Measurements from ENCODE around the gene SCGB1C2.

SCGB1C2 gene

GRCh38 chr17:173166-173911, 36.0 kb downstream of the SCGB1C2 start:
- DNase-seq, result no peak

- no peak for DNase-seq
Measured at GRCh38 chr17:177155-177554, 39.8 kb downstream of the SCGB1C2 start.

GRCh38 chr17:177762-178161, 40.4 kb downstream of the SCGB1C2 start:
- no peak for DNase-seq

- DNase-seq, result no peak
Measured at GRCh38 chr17:178292-179065, 41.1 kb downstream of the SCGB1C2 start.

GRCh38 chr17:179066-179432, 41.7 kb downstream of the SCGB1C2 start:
- peak; percentile 26 for DNase-seq

- no peak for DNase-seq
Measured at GRCh38 chr17:179781-180380, 42.5 kb downstream of the SCGB1C2 start.

- no peak for DNase-seq
Measured at GRCh38 chr17:180381-181244, 43.2 kb downstream of the SCGB1C2 start.

- peak; percentile 46 for DNase-seq
Measured at GRCh38 chr17:181245-182049, 44.1 kb downstream of the SCGB1C2 start, which contains the start of gene DOC2B. DOC2B (minus strand) TSS chr17:181650; CDS start chr17:181479, 171 bp downstream.

GRCh38 chr17:182050-182751, 44.8 kb downstream of the SCGB1C2 start:
- DNase-seq, result peak; percentile 17

- DNase-seq, result no peak
Measured at GRCh38 chr17:183021-183420, 45.7 kb downstream of the SCGB1C2 start.

GRCh38 chr17:185445-186138, 48.2 kb downstream of the SCGB1C2 start:
- DNase-seq, result no peak

- DNase-seq, result no peak
Measured at GRCh38 chr17:187130-187529, 49.8 kb downstream of the SCGB1C2 start.

All from NCI-H226 (cell line).